HG03520 (cell line): ENCODE measurements around the gene GH1.
A peak's percentile ranks its signal among the peaks of the same experiment; 100 is the strongest.
"Not testable (repeated sequence)": the region's sequence is repeated elsewhere in the genome, so short reads cannot be mapped to it uniquely, and the experiment has no call there.

Experiments used
- ATAC-seq: cut with Tn5 transposase; IDR thresholded peaks from one replicate; pipeline ENCODE4 v1.9.1; 2021; ENCODE audit warnings: mild to moderate bottlenecking, moderate library complexity; ENCODE audit not compliant: unreplicated experiment

Gene GH1

GRCh38 chr17:63918789-63919305 is at the start of gene GH1:
Gene GH1, minus strand, starts transcription at chr17:63918839. Its CDS starts 63 bp downstream, at chr17:63918776.
- not testable (repeated sequence) for ATAC-seq

- ATAC-seq: no peak
These were observed 49.3 kb upstream of the GH1 start for GRCh38 chr17:63967953-63968352.

- ATAC-seq: no peak
These were observed 48.1 kb upstream of the GH1 start for GRCh38 chr17:63966646-63967264.

GRCh38 chr17:63963123-63963522 is 44.5 kb upstream of the GH1 start:
- ATAC-seq: no peak

GRCh38 chr17:63962298-63962744 is 43.7 kb upstream of the GH1 start:
- no peak for ATAC-seq

- ATAC-seq: no peak
These were observed 42.9 kb upstream of the GH1 start for GRCh38 chr17:63961355-63962212.

GRCh38 chr17:63960430-63960829 is 41.8 kb upstream of the GH1 start:
- ATAC-seq: no peak

- ATAC-seq: no peak
These were observed 41.4 kb upstream of the GH1 start for GRCh38 chr17:63960006-63960405.

- no peak for ATAC-seq
These were observed 37.8 kb upstream of the GH1 start for GRCh38 chr17:63956296-63956920.

GRCh38 chr17:63955791-63956190 is 37.2 kb upstream of the GH1 start:
- ATAC-seq: no peak

- no peak for ATAC-seq
These were observed 36.6 kb upstream of the GH1 start for GRCh38 chr17:63955232-63955631.

- no peak for ATAC-seq
These were observed 35.9 kb upstream of the GH1 start for GRCh38 chr17:63954402-63955063.

- ATAC-seq: no peak
These were observed 32.6 kb upstream of the GH1 start for GRCh38 chr17:63950940-63951907.

GRCh38 chr17:63949576-63950250 is 31.1 kb upstream of the GH1 start:
- no peak for ATAC-seq

- no peak for ATAC-seq
These were observed 29.9 kb upstream of the GH1 start for GRCh38 chr17:63948521-63948920.

- no peak for ATAC-seq
These were observed 29.2 kb upstream of the GH1 start for GRCh38 chr17:63947711-63948330.

GRCh38 chr17:63946440-63947363 is 28.1 kb upstream of the GH1 start:
- ATAC-seq: peak; percentile 67
